Gastroesophageal sphincter (tissue), 3 donors: ENCODE data around the gene TFDP2.

Source experiments
- POLR2A ChIP-seq, 2 donors: fragments of 450-650 bp; IDR thresholded peaks; one replicate each; pipeline ENCODE4 v1.6.1; 2017; ENCODE audit warnings: antibody characterized with exemption in 2 of 2, mild to moderate bottlenecking in 2 of 2, moderate library complexity in 1 of 2
- TF ChIP-seq, protein P1 (sequence below), 4 experiments: fragments of 200-600 bp in 2 of 4; fragments of 450-650 bp in 2 of 4; sonication (generic) in 1 of 4; IDR thresholded peaks; one replicate each; pipeline ENCODE4 v1.5.1; 2017 to 2019; ENCODE audit warnings: antibody characterized with exemption in 4 of 4, mild to moderate bottlenecking in 2 of 4, moderate library complexity in 2 of 4

DNA sequence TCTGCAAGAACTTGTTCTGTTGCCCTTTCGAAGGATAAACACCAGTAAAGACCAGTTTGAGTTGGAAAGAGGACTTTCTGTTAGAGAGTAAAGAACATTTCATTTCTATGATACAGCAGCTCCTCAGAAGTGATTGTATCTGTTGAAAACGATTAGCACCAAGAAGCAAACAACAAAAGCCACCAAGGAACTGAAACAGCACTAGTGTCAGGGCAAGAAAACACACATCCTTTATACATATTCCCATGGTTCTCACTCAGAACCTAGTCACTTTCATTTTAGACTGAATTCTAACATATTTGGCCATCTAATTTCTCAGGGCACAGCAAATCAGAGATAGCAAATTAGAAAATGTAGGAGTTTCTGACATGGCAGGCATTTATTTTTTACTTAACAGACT is 156.8 kb downstream of the TFDP2 start:
- TF ChIP-seq POLR2A (IDR thresholded peaks at IDR 0.05), result no peak
- TF ChIP-seq, protein P1, sequence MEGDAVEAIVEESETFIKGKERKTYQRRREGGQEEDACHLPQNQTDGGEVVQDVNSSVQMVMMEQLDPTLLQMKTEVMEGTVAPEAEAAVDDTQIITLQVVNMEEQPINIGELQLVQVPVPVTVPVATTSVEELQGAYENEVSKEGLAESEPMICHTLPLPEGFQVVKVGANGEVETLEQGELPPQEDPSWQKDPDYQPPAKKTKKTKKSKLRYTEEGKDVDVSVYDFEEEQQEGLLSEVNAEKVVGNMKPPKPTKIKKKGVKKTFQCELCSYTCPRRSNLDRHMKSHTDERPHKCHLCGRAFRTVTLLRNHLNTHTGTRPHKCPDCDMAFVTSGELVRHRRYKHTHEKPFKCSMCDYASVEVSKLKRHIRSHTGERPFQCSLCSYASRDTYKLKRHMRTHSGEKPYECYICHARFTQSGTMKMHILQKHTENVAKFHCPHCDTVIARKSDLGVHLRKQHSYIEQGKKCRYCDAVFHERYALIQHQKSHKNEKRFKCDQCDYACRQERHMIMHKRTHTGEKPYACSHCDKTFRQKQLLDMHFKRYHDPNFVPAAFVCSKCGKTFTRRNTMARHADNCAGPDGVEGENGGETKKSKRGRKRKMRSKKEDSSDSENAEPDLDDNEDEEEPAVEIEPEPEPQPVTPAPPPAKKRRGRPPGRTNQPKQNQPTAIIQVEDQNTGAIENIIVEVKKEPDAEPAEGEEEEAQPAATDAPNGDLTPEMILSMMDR (IDR thresholded peaks at IDR 0.05), result no peak
